HepG2 (cell line): Measurements from ENCODE around the gene TMEM204. TPM values are rescaled to one million over a fixed set of nuclear protein-coding genes. Genes with fewer than 3 reads are reported as not detected.

Source experiments
- ATAC-seq: fragments of 200-7000 bp; cut with Tn5 transposase; 3 replicates; pipeline ENCODE4 v1.9.1; 2020; ENCODE audit warnings: mild to moderate bottlenecking, moderate library complexity
- BruUV-seq: library from RNA; stranded (reverse); fragments of 400-500 nt; replicated peaks from 2 replicates; lab custom pipeline; 2021; lab: Mats Ljungman, UMichigan
- CTCF ChIA-PET: fragments of 300-600 bp; formaldehyde crosslinking; extraction: SDS; loops from one replicate; lab custom pipeline; 2021; ENCODE audit warnings: low total read pairs, inconsistent platforms, low intra/inter-chr PET ratio; lab: Yijun Ruan, JAX
- POLR2A ChIA-PET: fragments of 350-600 bp; sonication (Branson Sonifier 250); formaldehyde crosslinking; loops from one replicate; lab custom pipeline; 2020; ENCODE audit warnings: antibody characterized with exemption, inconsistent platforms; lab: Yijun Ruan, JAX
- DNase-seq: peaks from one replicate; pipeline ENCODE4 v3.0.0-alpha.2; 2015; ENCODE audit warnings: low spot score
- FAIRE-seq: peaks from 3 replicates; lab custom pipeline; 2011; peaks lifted over from hg19 to GRCh38; lab: Jason Lieb, UNC
- H2AFZ ChIP-seq: one replicate; pipeline ENCODE4 v1.6.1; 2011; ENCODE audit warnings: low read length, inconsistent platforms
- H3K27ac ChIP-seq: fragments of 300-600 bp; 3 replicates; pipeline ENCODE4 v1.8.0; 2011; ENCODE audit warnings: mixed run types, mild to moderate bottlenecking, mixed read lengths, low read length, inconsistent platforms; ENCODE audit not compliant: insufficient read depth; ENCODE audit errors: extremely low read length
- H3K27me3 ChIP-seq, 2 experiments: fragments of 200-600 bp in 1 of 2; 2 replicates in 1 of 2; 3 replicates in 1 of 2; pipeline versions ENCODE4 v1.6.0 to v1.8.0; 2011; ENCODE audit warnings: low read length in 2 of 2, mild to moderate bottlenecking in 2 of 2, moderate library complexity in 2 of 2, inconsistent platforms in 1 of 2; ENCODE audit not compliant: insufficient read depth in 2 of 2, control insufficient read depth in 1 of 2
- H3K36me3 ChIP-seq, 2 experiments: fragments of 200-600 bp in 1 of 2; replicated peaks in 1 of 2; 2 replicates in 1 of 2; 3 replicates in 1 of 2; pipeline versions ENCODE4 v1.5.1 to v1.8.0; 2011; ENCODE audit warnings: low read length in 2 of 2, inconsistent platforms in 1 of 2; ENCODE audit not compliant: insufficient read depth in 2 of 2, control insufficient read depth in 1 of 2
- H3K4me1 ChIP-seq: 2 replicates; pipeline ENCODE4 v1.5.1; 2012; ENCODE audit warnings: low read length, inconsistent platforms; ENCODE audit not compliant: insufficient read depth
- H3K4me2 ChIP-seq: 2 replicates; pipeline ENCODE4 v1.6.0; 2011; ENCODE audit warnings: low read depth, low read length, inconsistent platforms
- H3K4me3 ChIP-seq, 3 experiments: fragments of 200-600 bp in 1 of 3; sonication (generic), shearing (Covaris generic) in 1 of 3; replicated peaks in 1 of 3; 2 replicates each; pipeline ENCODE4 v1.5.1; 2011 to 2016; ENCODE audit warnings: low read length in 3 of 3, inconsistent platforms in 2 of 3, low read depth in 2 of 3, mild to moderate bottlenecking in 2 of 3, control low read depth in 1 of 3, mixed read lengths in 1 of 3; ENCODE audit not compliant: insufficient read depth in 1 of 3
- H3K79me2 ChIP-seq: one replicate; pipeline ENCODE4 v1.6.1; 2011; ENCODE audit warnings: low read length, inconsistent platforms; ENCODE audit not compliant: insufficient read depth
- H3K9ac ChIP-seq: 2 replicates; pipeline ENCODE4 v1.6.0; 2011; ENCODE audit warnings: mild to moderate bottlenecking, low read depth, low read length, inconsistent platforms; ENCODE audit not compliant: insufficient read depth
- H3K9me3 ChIP-seq: 2 replicates; pipeline ENCODE4 v1.5.1; 2012; ENCODE audit warnings: mild to moderate bottlenecking, low read length
- H4K20me1 ChIP-seq: 2 replicates; pipeline ENCODE4 v1.6.0; 2011; ENCODE audit warnings: inconsistent platforms, mild to moderate bottlenecking, low read length, moderate library complexity; ENCODE audit not compliant: insufficient read depth
- FOXM1 ChIP-seq: sonication (generic); formaldehyde crosslinking; IDR thresholded peaks from 2 replicates; pipeline ENCODE4 v1.5.0; 2020; ENCODE audit warnings: missing genetic modification reagents
- IKZF1 ChIP-seq: fragments of 450-650 bp; IDR thresholded peaks from 2 replicates; pipeline ENCODE4 v1.7.1; 2016
- MTA3 ChIP-seq: sonication (generic); formaldehyde crosslinking; IDR thresholded peaks from 2 replicates; pipeline ENCODE4 v1.4.0; 2020; ENCODE audit warnings: missing genetic modification reagents
- MYC ChIP-seq: sonication (generic); formaldehyde crosslinking; IDR thresholded peaks from 2 replicates; pipeline ENCODE4 v1.9.0; 2021; ENCODE audit warnings: missing genetic modification reagents, borderline replicate concordance
- NFYC ChIP-seq: IDR thresholded peaks from 2 replicates; pipeline ENCODE4 v1.6.1; 2016; ENCODE audit warnings: missing genetic modification reagents, missing compliant biosample characterization
- PHF20 ChIP-seq: sonication (generic); formaldehyde crosslinking; IDR thresholded peaks from 2 replicates; pipeline ENCODE4 v1.5.0; 2020; ENCODE audit warnings: mild to moderate bottlenecking, missing genetic modification reagents
- POLR2A ChIP-seq, 2 experiments: IDR thresholded peaks; 2 replicates each; pipeline ENCODE4 v1.6.1; 2011; ENCODE audit warnings: low read depth in 2 of 2, low read length in 2 of 2, mild to moderate bottlenecking in 1 of 2, moderate library complexity in 1 of 2; ENCODE audit not compliant: insufficient read depth in 1 of 2
- RORA ChIP-seq: sonication (generic); formaldehyde crosslinking; IDR thresholded peaks from 2 replicates; pipeline ENCODE4 v1.5.0; 2020; ENCODE audit warnings: mild to moderate bottlenecking, missing genetic modification reagents, moderate library complexity
- SNAI1 ChIP-seq: sonication (generic); formaldehyde crosslinking; IDR thresholded peaks from 2 replicates; pipeline ENCODE4 v1.5.0; 2020; ENCODE audit warnings: mild to moderate bottlenecking, missing genetic modification reagents, borderline replicate concordance
- XRCC5 ChIP-seq: fragments of 200-400 bp; formaldehyde crosslinking; optimal IDR thresholded peaks from 2 replicates; pipeline ENCODE3; 2017; ENCODE audit warnings: mild to moderate bottlenecking, low read length
- ZFX ChIP-seq: sonication (generic); formaldehyde crosslinking; IDR thresholded peaks from 2 replicates; pipeline ENCODE4 v1.4.0; 2020; ENCODE audit warnings: mild to moderate bottlenecking, low read depth, missing genetic modification reagents, moderate library complexity
- ZNF256 ChIP-seq: sonication (generic); formaldehyde crosslinking; conservative IDR thresholded peaks from 2 replicates; pipeline ENCODE4 v1.4.0; 2020; ENCODE audit warnings: missing genetic modification reagents
- ZNF546 ChIP-seq: sonication (generic); formaldehyde crosslinking; conservative IDR thresholded peaks from 2 replicates; pipeline ENCODE4 v1.8.1; 2023; ENCODE audit warnings: mild to moderate bottlenecking, missing genetic modification reagents
- ZNF562 ChIP-seq: sonication (generic); formaldehyde crosslinking; IDR thresholded peaks from 2 replicates; pipeline ENCODE4 v1.8.0; 2022; ENCODE audit warnings: missing genetic modification reagents, borderline replicate concordance
- ZNF879 ChIP-seq: sonication (generic); formaldehyde crosslinking; IDR thresholded peaks from 2 replicates; pipeline ENCODE4 v1.8.1; 2023; ENCODE audit warnings: missing genetic modification reagents
- WGBS: methylation state at CpG from one replicate; pipeline ENCODE4 v1.1.6; 2017; ENCODE audit warnings: low lambda C conversion rate; 5-methylcytosine and 5-hydroxymethylcytosine counted together
- in situ Hi-C: cut with HindIII; loops from 2 replicates; pipeline ENCODE4 v1.10.0; 2017; ENCODE audit warnings: low pct_unique_long_range_greater_than_20kb; ENCODE audit not compliant: extremely low pct_ligation_motif_present
- intact Hi-C: fragments of 100-400 bp; cut with micrococcal nuclease; formaldehyde crosslinking; loops from one replicate; pipeline ENCODE4 v1.10.0; 2022; ENCODE audit not compliant: unreplicated experiment
- polyA plus RNA-seq, 8 experiments: library from polyadenylated mRNA; depleted of rRNA in 3 of 8; stranded (reverse) in 7 of 8; unstranded in 1 of 8; fragments of >200 nt; fragmentation: Illumina TruSeq in 4 of 8; extraction: Trizol in 4 of 8; gene quantifications; 2 replicates each; pipeline versions ENCODE4 v1.2.1 to v1.2.3, GENCODE V29; 2011 to 2016; ENCODE audit warnings: low read depth in 4 of 8, missing spikeins in 1 of 8, mixed read lengths in 1 of 8; ENCODE audit not compliant: insufficient read depth in 1 of 8
- total RNA-seq, 5 experiments: library from RNA; depleted of rRNA; stranded (reverse); fragments of >200 nt; fragmentation: Illumina TruSeq; extraction: Trizol; gene quantifications; 2 replicates each; pipeline ENCODE4 v1.2.3, GENCODE V29; 2016; ENCODE audit warnings: low read depth in 1 of 5
- TF ChIP-seq, protein P1 (sequence below): IDR thresholded peaks from 2 replicates; pipeline ENCODE4 v1.6.1; 2016; ENCODE audit warnings: low read depth
- TF ChIP-seq, protein P2 (sequence below), 2 experiments: fragments of 450-650 bp in 1 of 2; sonication (generic) in 1 of 2; formaldehyde crosslinking; IDR thresholded peaks; 2 replicates each; pipeline versions ENCODE4 v1.5.0 to v1.8.0; 2020 to 2022; ENCODE audit warnings: mild to moderate bottlenecking in 1 of 2, missing genetic modification reagents in 1 of 2
- TF ChIP-seq, protein P3 (sequence below): sonication (generic); formaldehyde crosslinking; IDR thresholded peaks from 2 replicates; pipeline ENCODE4 v1.8.1; 2023; ENCODE audit warnings: missing genetic modification reagents, inconsistent platforms, borderline replicate concordance
- TF ChIP-seq, protein P4 (sequence below): sonication (generic); formaldehyde crosslinking; IDR thresholded peaks from 2 replicates; pipeline ENCODE4 v1.4.0; 2020; ENCODE audit warnings: missing genetic modification reagents

Gene TMEM204
- total and polyA plus RNA-seq, 2 of the 13 experiments (the other 11 are each of a cell fraction or from before 2014, with no cell fraction given): not detected

DNA sequence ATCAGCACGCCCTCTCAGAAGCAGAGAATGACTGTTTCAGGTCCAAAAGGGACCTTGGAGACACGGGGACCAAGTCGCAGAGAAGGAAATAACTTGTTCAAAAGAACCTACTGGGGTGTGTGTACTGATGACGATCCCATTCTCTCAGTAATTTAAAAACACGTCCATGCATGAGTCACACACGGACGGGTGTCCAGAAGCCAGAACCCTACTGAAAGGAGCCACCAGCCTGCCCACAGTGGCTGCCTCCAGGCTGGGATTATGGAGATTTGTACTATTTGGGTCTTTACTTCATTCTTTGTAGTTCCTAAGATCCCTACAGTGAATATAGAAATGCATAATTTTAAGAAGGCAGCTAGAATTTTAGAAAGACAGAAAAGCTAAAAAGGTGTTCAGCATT is 27.8 kb downstream of the TMEM204 start:
- no peak for DNase-seq
- ChIA-PET CTCF (no interaction called here), POLR2A (no interaction called here)
- in situ Hi-C loops: no loop called here
- H3K4me3 ChIP-seq: no peak overlapping the region
- BruUV-seq: no TSS peak
- H3K27ac ChIP-seq: no peak overlapping the region
- no peaks in the 10 kb centered on the region for H4K20me1 ChIP-seq
- no peak overlapping the region for H3K4me2 ChIP-seq
- H3K27me3 ChIP-seq: no peaks in the 10 kb centered on the region
- WGBS: 95% methylated on average over 7 of the region's 7 CpGs
- no peak for ATAC-seq
- intact Hi-C loops: no loop called here
- TF ChIP-seq ZNF879 (CRISPR knock-in tag) (no peak), MTA3 (no peak), SNAI1 (CRISPR knock-in tag) (no peak), IKZF1 (no peak), FOXM1 (CRISPR knock-in tag) (no peak), NFYC (CRISPR knock-in tag) (no peak), RORA (CRISPR knock-in tag) (no peak), ZFX (CRISPR knock-in tag) (no peak), PHF20 (no peak), XRCC5 (no peak), ZNF546 (no peak), ZNF562 (CRISPR knock-in tag) (no peak), MYC (CRISPR knock-in tag) (no peak), ZNF256 (CRISPR knock-in tag) (no peak), POLR2A (IDR thresholded peaks at IDR 0.05; ENCODE audit: insufficient read depth in 1 of 2, low read depth in 2 of 2, low read length in 2 of 2) (no peak)
- TF ChIP-seq, protein P1, sequence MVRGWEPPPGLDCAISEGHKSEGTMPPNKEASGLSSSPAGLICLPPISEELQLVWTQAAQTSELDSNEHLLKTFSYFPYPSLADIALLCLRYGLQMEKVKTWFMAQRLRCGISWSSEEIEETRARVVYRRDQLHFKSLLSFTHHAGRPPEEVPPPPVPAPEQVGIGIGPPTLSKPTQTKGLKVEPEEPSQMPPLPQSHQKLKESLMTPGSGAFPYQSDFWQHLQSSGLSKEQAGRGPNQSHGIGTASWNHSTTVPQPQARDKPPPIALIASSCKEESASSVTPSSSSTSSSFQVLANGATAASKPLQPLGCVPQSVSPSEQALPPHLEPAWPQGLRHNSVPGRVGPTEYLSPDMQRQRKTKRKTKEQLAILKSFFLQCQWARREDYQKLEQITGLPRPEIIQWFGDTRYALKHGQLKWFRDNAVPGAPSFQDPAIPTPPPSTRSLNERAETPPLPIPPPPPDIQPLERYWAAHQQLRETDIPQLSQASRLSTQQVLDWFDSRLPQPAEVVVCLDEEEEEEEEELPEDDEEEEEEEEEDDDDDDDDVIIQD (CRISPR knock-in tag): no peak
- TF ChIP-seq, protein P2, sequence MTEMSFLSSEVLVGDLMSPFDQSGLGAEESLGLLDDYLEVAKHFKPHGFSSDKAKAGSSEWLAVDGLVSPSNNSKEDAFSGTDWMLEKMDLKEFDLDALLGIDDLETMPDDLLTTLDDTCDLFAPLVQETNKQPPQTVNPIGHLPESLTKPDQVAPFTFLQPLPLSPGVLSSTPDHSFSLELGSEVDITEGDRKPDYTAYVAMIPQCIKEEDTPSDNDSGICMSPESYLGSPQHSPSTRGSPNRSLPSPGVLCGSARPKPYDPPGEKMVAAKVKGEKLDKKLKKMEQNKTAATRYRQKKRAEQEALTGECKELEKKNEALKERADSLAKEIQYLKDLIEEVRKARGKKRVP (CRISPR knock-in tag; IDR thresholded peaks at IDR 0.05): no peak
- TF ChIP-seq, protein P3, sequence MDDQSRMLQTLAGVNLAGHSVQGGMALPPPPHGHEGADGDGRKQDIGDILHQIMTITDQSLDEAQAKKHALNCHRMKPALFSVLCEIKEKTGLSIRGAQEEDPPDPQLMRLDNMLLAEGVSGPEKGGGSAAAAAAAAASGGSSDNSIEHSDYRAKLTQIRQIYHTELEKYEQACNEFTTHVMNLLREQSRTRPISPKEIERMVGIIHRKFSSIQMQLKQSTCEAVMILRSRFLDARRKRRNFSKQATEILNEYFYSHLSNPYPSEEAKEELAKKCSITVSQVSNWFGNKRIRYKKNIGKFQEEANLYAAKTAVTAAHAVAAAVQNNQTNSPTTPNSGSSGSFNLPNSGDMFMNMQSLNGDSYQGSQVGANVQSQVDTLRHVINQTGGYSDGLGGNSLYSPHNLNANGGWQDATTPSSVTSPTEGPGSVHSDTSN (CRISPR knock-in tag): no peak
- TF ChIP-seq, protein P4, sequence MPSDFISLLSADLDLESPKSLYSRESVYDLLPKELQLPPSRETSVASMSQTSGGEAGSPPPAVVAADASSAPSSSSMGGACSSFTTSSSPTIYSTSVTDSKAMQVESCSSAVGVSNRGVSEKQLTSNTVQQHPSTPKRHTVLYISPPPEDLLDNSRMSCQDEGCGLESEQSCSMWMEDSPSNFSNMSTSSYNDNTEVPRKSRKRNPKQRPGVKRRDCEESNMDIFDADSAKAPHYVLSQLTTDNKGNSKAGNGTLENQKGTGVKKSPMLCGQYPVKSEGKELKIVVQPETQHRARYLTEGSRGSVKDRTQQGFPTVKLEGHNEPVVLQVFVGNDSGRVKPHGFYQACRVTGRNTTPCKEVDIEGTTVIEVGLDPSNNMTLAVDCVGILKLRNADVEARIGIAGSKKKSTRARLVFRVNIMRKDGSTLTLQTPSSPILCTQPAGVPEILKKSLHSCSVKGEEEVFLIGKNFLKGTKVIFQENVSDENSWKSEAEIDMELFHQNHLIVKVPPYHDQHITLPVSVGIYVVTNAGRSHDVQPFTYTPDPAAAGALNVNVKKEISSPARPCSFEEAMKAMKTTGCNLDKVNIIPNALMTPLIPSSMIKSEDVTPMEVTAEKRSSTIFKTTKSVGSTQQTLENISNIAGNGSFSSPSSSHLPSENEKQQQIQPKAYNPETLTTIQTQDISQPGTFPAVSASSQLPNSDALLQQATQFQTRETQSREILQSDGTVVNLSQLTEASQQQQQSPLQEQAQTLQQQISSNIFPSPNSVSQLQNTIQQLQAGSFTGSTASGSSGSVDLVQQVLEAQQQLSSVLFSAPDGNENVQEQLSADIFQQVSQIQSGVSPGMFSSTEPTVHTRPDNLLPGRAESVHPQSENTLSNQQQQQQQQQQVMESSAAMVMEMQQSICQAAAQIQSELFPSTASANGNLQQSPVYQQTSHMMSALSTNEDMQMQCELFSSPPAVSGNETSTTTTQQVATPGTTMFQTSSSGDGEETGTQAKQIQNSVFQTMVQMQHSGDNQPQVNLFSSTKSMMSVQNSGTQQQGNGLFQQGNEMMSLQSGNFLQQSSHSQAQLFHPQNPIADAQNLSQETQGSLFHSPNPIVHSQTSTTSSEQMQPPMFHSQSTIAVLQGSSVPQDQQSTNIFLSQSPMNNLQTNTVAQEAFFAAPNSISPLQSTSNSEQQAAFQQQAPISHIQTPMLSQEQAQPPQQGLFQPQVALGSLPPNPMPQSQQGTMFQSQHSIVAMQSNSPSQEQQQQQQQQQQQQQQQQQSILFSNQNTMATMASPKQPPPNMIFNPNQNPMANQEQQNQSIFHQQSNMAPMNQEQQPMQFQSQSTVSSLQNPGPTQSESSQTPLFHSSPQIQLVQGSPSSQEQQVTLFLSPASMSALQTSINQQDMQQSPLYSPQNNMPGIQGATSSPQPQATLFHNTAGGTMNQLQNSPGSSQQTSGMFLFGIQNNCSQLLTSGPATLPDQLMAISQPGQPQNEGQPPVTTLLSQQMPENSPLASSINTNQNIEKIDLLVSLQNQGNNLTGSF: no peak
- TF ChIP-seq, all 625 proteins: peak for 0
- Histone ChIP-seq H2AFZ (no peak overlapping the region), H3K79me2 (no peaks in the 10 kb centered on the region), H3K36me3 (peaks cover 5 to 26% of the 10 kb centered on the region in 2 experiments; a peak in 4 of 5 replicates), H3K4me1 (no peaks in the 10 kb centered on the region), H3K9me3 (no peaks in the 10 kb centered on the region), H3K9ac (no peak overlapping the region)
- no peak for FAIRE-seq
